HG03139 (cell line): ENCODE data around the gene TMEM51.
"Not testable (repeated sequence)": the region's sequence is repeated elsewhere in the genome, so short reads cannot be mapped to it uniquely, and the experiment has no call there.

Experiments
- ATAC-seq: cut with Tn5 transposase; IDR thresholded peaks from one replicate; pipeline ENCODE4 v1.9.1; 2021; ENCODE audit not compliant: unreplicated experiment

TMEM51 gene

DNA sequence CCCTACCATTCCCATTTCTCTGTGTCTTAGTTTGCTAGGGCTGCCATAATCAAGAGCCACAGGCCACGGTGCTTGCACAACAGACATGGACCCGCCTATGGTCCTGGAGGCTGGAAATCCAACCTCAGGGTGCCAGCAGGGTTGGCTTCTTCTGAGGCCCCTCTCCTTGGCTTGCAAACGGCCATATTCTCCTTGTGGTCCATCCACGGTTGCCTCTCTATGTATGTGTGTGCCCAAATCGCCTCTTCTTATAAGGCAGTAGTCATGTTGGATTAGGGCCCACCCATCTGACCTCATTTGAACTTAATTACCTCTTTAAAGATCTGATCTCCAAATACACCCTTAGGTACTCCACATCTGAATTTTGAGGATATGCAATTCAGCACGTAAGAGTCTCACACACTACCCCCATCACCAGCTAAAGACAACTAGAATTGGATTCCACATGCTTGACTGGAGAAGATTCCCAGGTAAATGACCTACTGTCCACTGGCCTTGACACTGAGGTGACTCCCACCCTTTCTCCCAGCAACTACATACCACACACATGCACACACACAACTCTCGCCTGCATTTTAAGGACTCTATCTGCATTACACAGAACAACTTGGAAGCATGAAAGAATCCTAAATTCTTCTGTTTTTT is 28.3 kb upstream of the TMEM51 start:
- ATAC-seq = no peak

DNA sequence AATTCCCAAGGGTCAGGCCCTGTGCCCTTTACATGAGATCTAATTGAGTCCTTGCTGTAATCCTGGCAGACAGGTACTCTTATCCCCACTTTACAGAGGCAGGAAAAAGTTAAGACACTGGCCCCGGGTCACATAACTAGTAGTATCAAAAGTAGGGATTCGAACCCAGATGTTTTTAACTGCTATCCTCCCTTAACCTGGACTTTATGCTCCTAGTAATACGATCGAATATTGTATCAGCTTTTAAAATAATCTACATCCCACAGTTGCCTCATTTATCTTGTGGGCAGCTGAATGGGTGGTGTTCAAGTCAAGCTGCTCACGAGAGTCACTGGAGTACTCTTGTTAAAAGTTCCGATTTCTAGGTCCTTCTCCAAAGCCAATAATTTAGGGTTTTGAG is 25.5 kb upstream of the TMEM51 start:
- no peak for ATAC-seq

DNA sequence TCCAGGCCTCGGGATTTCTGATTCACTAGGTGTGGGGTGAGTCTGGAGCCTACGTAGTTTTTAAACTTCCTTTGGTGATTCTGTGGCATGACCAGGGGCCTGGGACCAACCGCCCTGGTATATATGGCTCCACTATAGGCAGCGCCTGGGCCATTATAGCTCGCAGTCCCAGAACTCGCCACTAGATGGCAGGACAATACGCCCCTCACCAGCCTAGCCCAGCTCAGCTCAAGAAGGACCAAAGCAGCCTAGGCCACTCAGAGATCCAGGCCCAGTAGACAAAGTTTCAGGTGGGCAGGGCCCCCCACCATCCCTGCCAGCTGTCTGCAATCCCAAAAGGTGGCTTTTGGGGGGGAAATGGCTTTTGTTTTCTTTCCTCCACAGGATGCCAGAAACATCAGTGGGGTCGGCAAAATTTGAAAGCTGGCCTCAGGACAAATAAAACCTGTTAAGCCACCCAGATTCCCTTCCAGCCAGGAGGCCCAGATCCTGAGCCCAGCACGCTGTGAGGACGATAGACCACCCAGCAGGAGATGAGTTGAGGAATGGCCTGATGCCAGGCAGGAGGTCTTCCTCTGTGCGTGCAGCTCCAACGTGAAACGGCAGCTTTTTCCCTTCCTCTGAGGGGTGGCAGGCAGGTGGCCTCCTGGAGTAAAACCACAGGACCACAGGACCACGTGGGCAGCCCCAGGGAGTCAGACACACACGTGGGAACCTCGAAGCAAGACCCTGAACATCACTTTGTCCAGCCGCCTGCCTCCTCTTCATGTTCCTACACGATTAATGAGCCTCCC is 24.8 kb upstream of the TMEM51 start:
- ATAC-seq = no peak

DNA sequence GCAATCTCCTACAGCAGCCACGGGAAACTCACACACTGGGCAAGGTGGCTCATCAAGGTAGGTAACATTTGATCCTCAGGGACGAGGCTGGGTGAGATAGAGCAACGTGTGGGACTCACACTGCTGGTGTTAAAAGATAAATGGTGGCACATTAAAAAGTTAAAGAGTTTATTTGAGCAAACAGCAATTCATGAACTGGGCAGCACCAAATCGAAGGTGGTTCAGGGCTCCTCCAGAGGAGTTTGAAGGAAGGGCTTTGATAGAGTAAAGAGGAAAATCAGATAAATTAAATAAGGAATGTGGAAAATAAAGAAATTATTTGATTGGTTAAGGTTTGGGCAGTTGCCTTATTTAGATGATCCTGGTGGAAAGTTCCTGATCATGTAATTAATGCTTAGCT is 23.6 kb upstream of the TMEM51 start:
- ATAC-seq = no peak

DNA sequence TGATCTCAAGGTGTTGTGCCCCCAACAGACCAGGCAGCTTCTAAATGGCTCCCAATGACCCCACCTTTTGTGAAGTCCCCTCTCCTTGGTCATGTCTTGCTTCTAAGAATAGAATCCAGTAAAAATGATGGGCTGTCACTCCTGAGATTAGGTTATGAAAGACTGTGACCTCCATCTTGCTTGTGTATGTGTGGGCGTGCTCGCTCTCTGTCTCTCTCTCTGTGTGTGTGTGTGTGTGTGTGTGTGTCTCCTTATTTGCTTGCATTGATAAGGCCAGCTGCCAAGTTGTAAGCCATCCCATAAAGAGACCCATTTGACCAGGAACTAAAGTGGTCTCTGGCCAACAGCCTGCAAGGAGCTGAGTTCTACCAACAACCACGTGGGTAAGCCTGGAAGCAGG is 22.9 kb upstream of the TMEM51 start:
- no peak for ATAC-seq

DNA sequence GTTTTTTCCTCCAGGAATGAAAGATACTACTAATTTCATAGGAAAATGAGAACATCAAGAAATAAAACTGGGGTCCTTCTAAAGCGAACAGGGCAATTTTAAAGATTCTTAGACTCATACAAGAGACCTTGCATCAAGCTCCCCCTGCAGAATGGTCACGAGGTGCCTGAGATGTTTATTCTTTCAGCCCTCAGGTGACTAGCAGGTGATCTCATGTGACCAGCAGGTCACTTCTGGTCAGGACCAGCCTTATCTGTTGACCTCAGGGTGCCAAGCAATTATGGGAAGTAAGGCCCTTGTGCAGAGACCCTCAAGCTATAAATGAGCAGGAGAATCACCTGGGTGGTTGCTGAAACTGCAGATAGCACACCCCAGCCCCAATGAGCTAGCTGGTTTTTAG is 20.6 kb upstream of the TMEM51 start:
- ATAC-seq = no peak

DNA sequence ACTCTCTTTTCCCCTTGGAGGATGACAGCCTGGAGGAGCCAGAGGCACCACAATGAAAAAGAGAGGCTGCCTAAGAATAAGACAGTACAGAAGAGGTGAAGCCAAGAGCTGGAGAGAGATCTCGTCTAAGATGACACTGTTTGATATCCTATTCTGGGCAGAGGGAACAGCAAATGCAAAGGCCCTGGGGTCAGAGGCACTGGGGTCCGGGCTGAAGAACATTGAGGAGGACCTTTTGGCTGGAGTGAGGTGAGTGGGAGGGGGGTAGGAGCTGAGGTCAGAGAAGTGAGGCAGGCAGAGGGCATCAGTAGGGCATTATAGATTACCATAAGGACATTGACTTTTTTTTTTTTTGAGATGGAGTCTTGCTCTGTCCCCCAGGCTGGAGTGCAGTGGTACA is 19.3 kb upstream of the TMEM51 start:
- ATAC-seq = no peak

DNA sequence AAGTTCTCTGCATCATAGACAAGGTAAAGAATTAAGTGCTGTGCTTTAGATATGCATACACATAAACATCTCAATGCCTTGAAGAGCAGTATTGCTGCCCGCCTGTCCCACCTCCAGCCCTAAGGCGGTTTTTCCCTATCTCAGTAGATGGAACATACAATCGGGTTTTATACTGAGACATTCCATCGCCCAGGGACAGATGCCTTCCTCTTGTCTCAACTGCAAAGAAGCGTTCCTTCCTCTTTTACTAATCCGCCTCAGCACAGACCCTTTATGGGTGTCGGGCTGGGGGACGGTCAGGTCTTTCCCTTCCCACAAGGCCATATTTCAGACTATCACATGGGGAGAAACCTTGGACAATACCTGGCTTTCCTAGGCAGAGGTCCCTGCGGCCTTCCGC is 17.9 kb upstream of the TMEM51 start:
- not testable (repeated sequence) for ATAC-seq

DNA sequence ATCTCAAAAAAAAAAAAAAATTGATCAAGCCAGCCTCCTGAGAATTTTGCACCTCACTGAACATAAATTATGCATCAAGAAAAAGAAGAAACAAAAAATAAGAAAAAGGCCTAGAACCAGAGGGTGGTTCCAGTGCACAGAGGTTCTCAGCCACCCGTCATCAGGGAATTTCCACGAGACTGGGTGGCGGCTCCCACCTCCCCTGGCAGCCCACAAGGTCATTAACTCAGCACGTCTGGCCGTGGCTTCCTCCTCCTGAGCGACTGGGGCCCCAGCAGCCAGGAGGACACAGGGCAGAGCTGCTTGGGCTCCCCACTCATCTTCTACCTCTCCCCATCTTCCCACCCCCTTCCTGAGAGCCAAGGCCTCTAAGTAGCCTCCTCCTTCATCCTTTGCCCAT is 15.7 kb upstream of the TMEM51 start:
- ATAC-seq = no peak

DNA sequence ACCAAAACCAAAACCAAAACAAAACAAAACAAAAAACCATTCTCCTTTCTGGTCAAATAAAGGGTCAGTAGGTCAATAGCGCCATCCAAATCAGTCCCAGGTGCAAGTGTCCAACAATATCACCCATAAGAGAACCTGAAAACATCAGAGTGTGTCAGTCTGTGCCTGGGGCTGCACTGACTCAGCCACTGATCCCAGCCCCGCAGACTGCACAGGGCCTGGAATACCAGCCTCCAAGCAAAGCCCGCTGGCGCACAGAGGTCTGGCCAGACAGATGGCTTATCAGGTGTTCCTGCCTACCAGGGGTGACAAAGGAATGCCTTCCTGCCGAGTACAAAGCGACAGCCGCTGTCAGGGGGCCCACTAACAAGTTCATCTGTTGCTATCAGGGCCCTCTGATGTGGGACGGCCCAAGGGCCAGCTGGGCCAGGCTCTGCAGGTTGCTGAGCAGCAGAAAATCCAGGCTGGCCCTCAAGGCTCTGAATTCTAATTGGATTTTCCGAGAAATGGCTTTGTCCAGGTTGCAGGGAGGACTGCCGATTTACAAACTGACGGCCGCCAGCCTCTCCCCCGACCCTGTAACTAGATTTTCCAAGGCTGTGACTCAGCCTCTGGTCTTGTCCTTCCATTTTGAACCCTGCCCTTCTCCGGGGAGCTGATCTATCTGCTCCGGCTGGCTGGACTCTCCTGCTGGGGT is 13.7 kb upstream of the TMEM51 start:
- ATAC-seq = no peak

DNA sequence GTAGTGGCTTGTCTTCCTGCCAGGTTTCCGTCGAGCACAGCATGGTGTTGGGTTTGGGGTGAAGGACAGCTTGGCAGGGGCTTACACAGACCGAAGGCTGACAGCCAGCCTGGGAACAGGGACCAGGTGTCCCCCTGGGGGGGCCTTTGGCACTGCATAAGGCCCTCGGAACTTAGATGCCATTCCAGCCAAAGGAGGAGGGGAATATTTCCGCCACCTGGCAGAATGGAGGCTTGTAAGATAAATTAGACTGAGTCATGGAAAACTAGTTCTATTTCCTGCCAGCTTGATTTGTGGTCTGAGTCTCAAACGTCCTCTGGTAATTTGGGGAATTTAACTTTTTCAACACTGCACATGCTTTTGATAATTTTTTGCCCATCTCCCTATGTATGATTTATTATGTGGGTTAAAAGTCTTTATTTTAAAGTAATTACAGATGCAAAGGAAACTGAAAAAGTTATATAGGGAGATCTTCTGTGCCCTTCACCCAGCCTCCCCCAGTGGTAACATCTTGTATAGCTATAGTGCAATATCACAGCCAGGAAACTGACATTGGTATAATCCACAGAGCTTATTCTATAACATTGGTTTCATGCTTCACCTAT is 11.5 kb upstream of the TMEM51 start:
- no peak for ATAC-seq

DNA sequence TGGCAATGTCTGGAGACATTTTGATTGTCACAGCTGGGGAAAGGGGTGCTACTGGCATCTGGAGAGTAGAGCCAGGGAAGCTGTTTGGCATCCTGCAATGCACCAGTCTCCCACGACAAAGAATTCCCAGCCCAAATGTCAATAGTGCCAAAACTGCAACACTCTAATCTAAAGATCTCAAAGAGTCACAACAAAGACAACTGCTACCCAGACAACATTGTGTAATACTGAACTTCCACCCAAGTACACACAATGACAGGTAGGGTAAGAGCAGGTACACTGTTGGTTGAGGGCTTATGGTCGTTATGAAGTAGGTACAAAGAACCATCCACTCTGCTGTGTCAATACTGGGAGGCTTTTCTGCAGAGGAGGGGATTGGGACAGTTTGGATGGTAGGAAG is 8.2 kb upstream of the TMEM51 start:
- no peak for ATAC-seq

DNA sequence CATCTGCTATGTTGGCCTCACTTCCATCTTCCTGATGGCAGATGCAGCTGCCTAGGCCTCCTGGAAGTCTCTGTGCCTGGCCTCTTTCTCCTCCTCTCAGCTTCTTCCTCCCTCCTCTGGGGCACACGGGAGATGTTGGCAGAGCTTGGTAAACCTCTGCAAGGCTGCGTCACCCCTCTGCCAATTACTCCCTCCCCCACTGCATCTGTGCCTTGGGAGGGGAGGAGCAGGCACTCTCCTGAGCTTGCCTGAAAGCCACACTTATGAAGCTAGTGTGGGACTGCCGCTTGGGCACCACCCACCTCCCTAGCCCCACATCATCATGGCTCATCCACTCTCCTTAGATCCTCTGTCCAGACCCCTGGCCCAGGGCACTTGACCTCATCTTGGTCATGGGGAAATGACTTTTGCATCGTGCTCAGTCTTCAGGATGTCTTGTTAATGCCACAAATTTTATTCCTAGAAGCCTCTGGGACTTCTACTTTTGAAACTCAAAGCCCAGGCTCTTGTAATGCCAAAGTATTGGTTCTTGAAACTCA is 7.3 kb upstream of the TMEM51 start:
- ATAC-seq = no peak

DNA sequence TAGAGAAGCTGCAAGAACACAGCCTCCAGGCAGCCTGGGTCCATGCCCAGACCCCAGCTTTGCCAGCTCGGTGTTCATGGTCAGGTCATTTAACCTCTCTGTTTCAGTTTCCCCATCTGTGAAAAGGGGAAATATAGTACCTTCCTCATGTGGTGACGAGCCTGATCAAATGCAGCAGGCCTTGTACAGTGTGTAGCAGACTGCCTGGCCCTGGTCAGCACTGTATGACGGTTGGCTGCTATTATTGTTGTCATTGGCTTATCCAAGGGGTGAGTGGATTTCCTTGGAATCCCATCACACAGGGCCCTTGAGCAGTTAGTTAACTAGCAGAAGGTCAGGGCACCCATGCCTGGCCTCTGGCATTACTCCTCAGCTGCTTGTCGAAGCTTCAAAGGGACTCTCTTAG is 6.6 kb upstream of the TMEM51 start:
- no peak for ATAC-seq

DNA sequence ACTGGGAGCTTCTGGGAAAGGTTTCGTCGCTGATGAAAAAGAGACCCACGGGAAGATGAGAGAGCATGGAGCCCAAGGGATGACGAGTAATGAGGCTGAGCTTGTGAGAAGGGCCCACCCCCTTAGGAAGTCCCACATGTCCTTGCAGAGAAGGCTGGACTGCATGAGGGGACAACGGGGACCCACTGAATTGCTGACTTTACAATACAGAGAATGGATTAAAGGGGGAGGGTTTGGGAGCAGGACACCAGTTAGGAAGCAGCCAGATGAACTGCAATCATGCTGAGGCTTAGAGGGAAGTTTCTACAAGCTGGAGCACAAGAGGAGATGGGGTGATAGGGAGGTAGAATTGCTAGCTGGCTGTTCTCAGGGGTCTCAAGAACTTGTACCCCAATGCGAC is 5.5 kb upstream of the TMEM51 start:
- no peak for ATAC-seq

DNA sequence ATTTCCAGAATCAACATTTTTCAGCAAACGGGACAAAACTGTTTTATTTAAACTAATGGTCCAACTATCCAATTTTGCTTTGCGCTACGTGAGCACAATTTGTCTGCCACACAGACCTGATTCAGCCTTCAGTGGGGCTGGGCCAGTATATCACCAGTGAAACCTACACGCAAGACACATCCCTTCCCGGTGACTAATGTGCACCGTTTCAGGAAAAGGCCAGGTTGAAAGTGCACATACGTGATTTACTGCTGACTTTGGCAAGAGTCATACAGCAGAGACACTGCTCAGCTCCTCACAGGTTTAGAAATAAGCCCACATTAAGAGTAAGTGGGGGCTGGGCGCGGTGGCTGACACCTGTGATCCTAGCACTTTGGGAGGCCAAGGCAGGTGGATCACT is 5.1 kb upstream of the TMEM51 start:
- no peak for ATAC-seq

DNA sequence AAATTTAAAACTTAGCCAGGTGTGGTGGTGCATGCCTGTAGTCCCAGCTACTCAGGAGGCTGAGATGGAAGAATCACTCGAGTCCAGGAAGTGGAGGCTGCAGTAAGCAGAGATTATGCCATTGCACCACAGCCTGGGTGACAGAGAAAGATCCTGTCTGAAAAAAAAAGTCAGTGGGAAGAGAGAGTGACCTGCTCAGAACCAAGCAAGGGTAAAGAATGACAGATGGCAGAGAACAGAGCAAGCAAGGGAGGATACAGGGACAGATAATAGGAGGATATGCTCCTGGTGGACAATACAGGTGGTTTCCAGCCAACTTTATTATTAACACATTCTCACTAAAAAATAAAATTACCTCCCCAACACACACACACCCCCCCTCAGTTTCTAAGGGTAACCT is 4.6 kb upstream of the TMEM51 start:
- ATAC-seq = no peak

DNA sequence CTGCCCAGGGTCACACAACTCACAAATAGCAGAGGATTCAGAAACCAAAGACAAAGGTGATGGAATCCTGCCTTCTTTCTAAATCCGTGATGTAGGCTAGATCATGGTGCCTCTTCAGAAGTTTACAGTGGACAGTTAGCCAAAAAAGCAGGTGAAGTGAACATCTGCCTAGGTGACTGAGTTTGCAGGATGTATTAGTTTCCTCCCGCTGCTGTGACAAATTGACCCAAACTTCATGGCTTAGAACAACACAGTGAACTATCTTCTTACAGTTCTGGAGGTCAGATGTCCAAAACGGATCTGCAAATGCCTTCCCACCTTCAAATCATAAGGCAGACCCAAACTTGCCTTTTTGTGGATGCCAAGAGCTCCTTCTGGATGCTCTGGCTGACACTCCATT is 3.2 kb upstream of the TMEM51 start:
- ATAC-seq = no peak

DNA sequence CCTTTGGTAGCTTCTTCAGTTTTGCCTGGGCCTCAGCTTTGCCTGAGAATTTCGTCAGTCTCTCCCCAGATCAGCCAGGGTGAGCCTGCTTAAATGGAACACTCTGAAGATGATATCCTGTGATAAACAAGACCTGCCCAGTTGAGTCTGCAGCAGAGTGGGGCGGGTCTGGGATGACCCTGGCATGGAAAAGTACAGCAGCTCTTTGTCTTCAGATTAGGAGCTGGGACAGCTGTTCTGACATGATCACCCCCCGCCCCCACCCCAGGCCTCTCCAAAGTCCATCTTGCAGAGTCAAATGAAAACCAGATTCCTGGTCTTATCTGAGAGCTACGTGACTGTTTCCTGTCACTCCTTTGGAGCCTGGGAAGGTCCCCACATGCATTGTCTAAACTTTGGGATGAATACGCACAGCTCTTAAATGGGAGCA is 2.2 kb upstream of the TMEM51 start:
- no peak for ATAC-seq

DNA sequence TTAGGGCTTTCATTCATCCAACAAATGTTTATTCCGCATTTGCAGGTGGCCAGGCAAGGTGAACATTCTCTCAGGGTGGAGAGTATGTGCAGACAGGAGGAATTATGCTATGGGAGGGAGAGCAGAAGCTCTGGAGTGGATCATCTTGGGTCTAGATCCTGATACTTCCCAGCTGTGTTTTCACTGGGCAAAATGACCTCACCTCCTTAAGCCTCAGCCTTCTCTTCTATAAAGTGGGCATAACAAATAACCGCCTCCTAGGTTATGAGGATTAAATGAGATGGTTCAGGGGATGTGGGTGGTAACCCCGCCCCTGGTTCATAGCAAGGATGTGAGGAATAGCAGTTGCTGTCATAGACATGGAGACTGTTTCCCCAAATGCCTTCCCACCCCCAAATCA is 1.7 kb upstream of the TMEM51 start:
- ATAC-seq = no peak

DNA sequence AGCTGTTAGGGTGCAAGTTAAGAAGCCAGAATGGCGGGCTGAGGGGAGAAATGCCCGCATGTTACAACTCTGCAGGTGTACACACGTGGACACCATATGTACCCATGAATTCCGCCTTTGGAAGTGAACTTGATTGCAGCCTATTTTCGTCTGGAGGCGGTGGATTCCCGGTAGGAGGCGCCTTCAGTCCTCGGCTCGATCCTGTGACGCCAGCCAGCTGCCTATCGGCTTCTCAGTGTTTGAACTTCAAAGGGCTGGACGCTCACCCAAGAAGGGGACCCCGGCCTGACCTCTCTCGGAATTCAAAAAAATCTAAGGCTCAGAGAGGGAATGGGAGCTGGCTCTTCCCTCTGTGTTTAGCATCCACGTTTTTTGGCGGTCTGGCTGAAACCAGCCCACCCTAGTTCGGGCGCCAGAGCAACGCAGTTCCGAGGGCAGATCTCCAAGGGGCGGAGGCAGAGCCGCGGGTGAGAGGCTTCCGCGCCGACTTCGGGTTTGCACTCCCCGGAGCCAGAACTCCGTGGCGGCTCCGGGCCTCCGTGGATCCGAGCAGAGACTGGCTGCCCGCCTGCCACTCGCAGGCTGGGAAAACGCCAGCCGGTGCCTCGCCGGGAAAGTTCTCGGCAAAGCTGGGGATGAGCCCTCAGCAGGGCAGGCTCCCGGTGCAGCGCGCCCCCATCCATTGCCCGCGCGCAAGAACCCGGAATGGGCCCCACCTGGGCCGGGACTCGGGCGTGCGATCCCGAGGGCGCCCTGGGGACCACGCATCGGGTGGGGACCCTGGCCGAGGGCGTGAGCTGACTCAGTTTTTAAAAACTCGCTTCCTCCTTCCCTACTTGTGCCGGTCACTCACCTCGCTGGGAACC is 996 bp upstream of the TMEM51 start:
- no peak for ATAC-seq
